Spleen (tissue), 11 donors: ENCODE results near the gene SLC23A2. TPM values are rescaled to one million over a fixed set of nuclear protein-coding genes. Genes with fewer than 3 reads are reported as not detected.

Source experiments
- DNase-seq: peaks from one replicate; pipeline ENCODE4 v3.0.0-alpha.2; 2020
- H3K27ac ChIP-seq, 8 donors: fragments of 200-600 bp; sonication (generic) in 7 of 8; 1 replicate in 4 of 8; 2 replicates in 4 of 8; pipeline versions ENCODE4 v1.5.0 to v1.8.0; 2016 to 2021; ENCODE audit warnings: inconsistent platforms in 4 of 8, mild to moderate bottlenecking in 4 of 8, moderate library complexity in 1 of 8
- H3K27me3 ChIP-seq, 7 donors: fragments of 200-600 bp; sonication (generic) in 6 of 7; replicated peaks in 1 of 7; 1 replicate in 4 of 7; 2 replicates in 3 of 7; pipeline versions ENCODE4 v1.5.0 to v1.8.0; 2016 to 2021; ENCODE audit warnings: inconsistent platforms in 3 of 7, mild to moderate bottlenecking in 1 of 7
- H3K36me3 ChIP-seq, 6 donors: fragments of 200-600 bp; sonication (generic) in 5 of 6; 1 replicate in 4 of 6; 2 replicates in 2 of 6; pipeline versions ENCODE4 v1.5.0 to v1.8.0; 2016 to 2021; ENCODE audit warnings: inconsistent platforms in 2 of 6
- H3K4me1 ChIP-seq, 6 donors: fragments of 200-600 bp; sonication (generic) in 5 of 6; 1 replicate in 3 of 6; 2 replicates in 3 of 6; pipeline versions ENCODE4 v1.5.0 to v1.8.0; 2016 to 2021; ENCODE audit warnings: inconsistent platforms in 3 of 6
- H3K4me3 ChIP-seq, 8 donors: fragments of 200-600 bp; sonication (generic) in 7 of 8; 1 replicate in 4 of 8; 2 replicates in 4 of 8; pipeline versions ENCODE4 v1.5.0 to v1.8.0; 2016 to 2021; ENCODE audit warnings: inconsistent platforms in 4 of 8, mild to moderate bottlenecking in 4 of 8, moderate library complexity in 2 of 8
- H3K9me3 ChIP-seq, 8 donors: fragments of 200-600 bp; sonication (generic) in 7 of 8; 1 replicate in 4 of 8; 2 replicates in 4 of 8; pipeline versions ENCODE4 v1.5.0 to v1.8.0; 2016 to 2021; ENCODE audit warnings: inconsistent platforms in 4 of 8
- CTCF ChIP-seq, 11 experiments: fragments of 200-600 bp in 7 of 11; fragments of 450-650 bp in 4 of 11; sonication (generic) in 4 of 11; IDR thresholded peaks in 8 of 11; conservative IDR thresholded peaks in 3 of 11; 1 replicate in 7 of 11; 2 replicates in 4 of 11; pipeline versions ENCODE4 v1.4.0 to v1.8.0; 2016 to 2021; ENCODE audit warnings: antibody characterized with exemption in 11 of 11, inconsistent platforms in 4 of 11, mild to moderate bottlenecking in 1 of 11
- POLR2A ChIP-seq, 3 donors: fragments of 450-650 bp; IDR thresholded peaks; one replicate each; pipeline ENCODE4 v1.5.1; 2017; ENCODE audit warnings: antibody characterized with exemption in 3 of 3, mild to moderate bottlenecking in 1 of 3
- POLR2AphosphoS5 ChIP-seq, 3 donors: sonication (generic); formaldehyde crosslinking; IDR thresholded peaks; one replicate each; pipeline ENCODE4 v1.5.1; 2017; ENCODE audit warnings: antibody characterized with exemption in 3 of 3
- WGBS, 5 donors: extraction: QIAGEN DNeasy Blood & Tissue Kit in 3 of 5; methylation state at CpG; one replicate each; pipeline versions ENCODE4 v1.1.5 to v1.1.7; 2013 to 2018; 5-methylcytosine and 5-hydroxymethylcytosine counted together
- intact Hi-C: fragments of 100-400 bp; cut with DNase I; formaldehyde crosslinking; loops from one replicate; pipeline ENCODE4 v1.15.0; 2023; ENCODE audit warnings: low total_unique reads
- polyA plus RNA-seq, 3 donors: library from polyadenylated mRNA; stranded (reverse); fragments of 200-250 nt; gene quantifications; one replicate each; pipeline ENCODE4 v1.2.1, GENCODE V29; 2013
- total RNA-seq, 7 donors: library from RNA; depleted of rRNA in 3 of 7; stranded (reverse); fragments of >200 nt in 3 of 7; fragmentation: NEBNext Ultra II Directional in 4 of 7; extraction: Animal tissue kit (Norgen Biotek cat#: 25700) in 4 of 7; gene quantifications; one replicate each; pipeline versions ENCODE4 v1.1.0 to v1.2.1, GENCODE V29; 2016 to 2021
- donor health status: healthy with polysubstance abuse.
- donor health status: DM: no; HTN: no; CAD: no; lungs with moderate emphysema.
- donor health status: DM: no; HTN: no; CAD: no.
- donor health status: Bipolar disorder and iron deficiency.
- donor health status: healthy.
- donor health status: DM: no; HTN: no; CAD: no.
- donor health status: DM: yes; HTN: yes; CAD: no.

Gene SLC23A2
- total and polyA plus RNA-seq, 10 donors: 5.1 to 72.0 (median 45.8) TPM

GRCh38 chr20:5044075-5044620 is 42.8 kb upstream of the SLC23A2 start:
- no peak for TF ChIP-seq POLR2A (IDR thresholded peaks at IDR 0.05)
- no peak for TF ChIP-seq POLR2AphosphoS5 (IDR thresholded peaks at IDR 0.05)
- no peak for TF ChIP-seq CTCF (IDR thresholded peaks at IDR 0.05 in 8 of 11, conservative IDR thresholded peaks at IDR 0.05 in 3 of 11)
- intact Hi-C loops: no loop called here
- 89 to 97% (median 93%) methylated on average over 10 of the region's 10 CpGs for WGBS, 5 donors

GRCh38 chr20:5041433-5041832 is 40.1 kb upstream of the SLC23A2 start:
- TF ChIP-seq POLR2AphosphoS5 (IDR thresholded peaks at IDR 0.05) (no peak), CTCF (IDR thresholded peaks at IDR 0.05 in 8 of 11, conservative IDR thresholded peaks at IDR 0.05 in 3 of 11) (no peak), POLR2A (IDR thresholded peaks at IDR 0.05) (no peak)
- no peaks in the 10 kb centered on the region for H3K27me3 ChIP-seq
- peaks cover 0 to 33% (median 3%) of the 10 kb centered on the region in 6 donors for H3K4me1 ChIP-seq
- no peak for DNase-seq
- 68 to 78% (median 71%) methylated on average over 3 of the region's 3 CpGs for WGBS, 5 donors
- H3K9me3 ChIP-seq: no peaks in the 10 kb centered on the region
- intact Hi-C loops: no loop called here
- no peak overlapping the region for H3K4me3 ChIP-seq
- H3K27ac ChIP-seq: no peak overlapping the region
- no peaks in the 10 kb centered on the region for H3K36me3 ChIP-seq

More at GRCh38 chr20:5044075-5044620, 42.8 kb upstream of the SLC23A2 start:
- no peaks in the 10 kb centered on the region for H3K9me3 ChIP-seq
- H3K4me3 ChIP-seq: no peak overlapping the region
- H3K4me1 ChIP-seq: peaks cover 0 to 47% (median 9%) of the 10 kb centered on the region in 6 donors
- H3K27ac ChIP-seq: no peak overlapping the region
- no peaks in the 10 kb centered on the region for H3K36me3 ChIP-seq
- DNase-seq: no peak
- no peaks in the 10 kb centered on the region for H3K27me3 ChIP-seq

- Histone ChIP-seq H3K4me3 (no peak overlapping the region), H3K4me1 (peaks cover 0 to 26% (median 2%) of the 10 kb centered on the region in 6 donors), H3K27ac (no peak overlapping the region), H3K27me3 (no peaks in the 10 kb centered on the region), H3K9me3 (no peaks in the 10 kb centered on the region), H3K36me3 (no peaks in the 10 kb centered on the region)
- no peak for DNase-seq
- intact Hi-C loops: no loop called here
- TF ChIP-seq POLR2AphosphoS5 (IDR thresholded peaks at IDR 0.05) (no peak), CTCF (IDR thresholded peaks at IDR 0.05 in 8 of 11, conservative IDR thresholded peaks at IDR 0.05 in 3 of 11) (no peak), POLR2A (IDR thresholded peaks at IDR 0.05) (no peak)
- WGBS, 5 donors: 89 to 96% (median 92%) methylated on average over 4 of the region's 4 CpGs
Observed at GRCh38 chr20:5040345-5040744, 39.0 kb upstream of the SLC23A2 start.

GRCh38 chr20:5039889-5040288 is 38.6 kb upstream of the SLC23A2 start:
- Histone ChIP-seq H3K36me3 (no peaks in the 10 kb centered on the region), H3K27me3 (no peaks in the 10 kb centered on the region), H3K4me1 (peaks cover 0 to 26% (median 2%) of the 10 kb centered on the region in 6 donors), H3K4me3 (no peak overlapping the region), H3K27ac (peak overlapping the region in 4 of 8 donors; percentile 20 to 72 (median 28)), H3K9me3 (no peaks in the 10 kb centered on the region)
- TF ChIP-seq CTCF (IDR thresholded peaks at IDR 0.05 in 8 of 11, conservative IDR thresholded peaks at IDR 0.05 in 3 of 11) (no peak), POLR2A (IDR thresholded peaks at IDR 0.05) (no peak), POLR2AphosphoS5 (IDR thresholded peaks at IDR 0.05) (no peak)
- intact Hi-C loops: no loop called here
- no peak for DNase-seq
- 84 to 100% (median 93%) methylated on average over 1 of the region's 1 CpG for WGBS, 5 donors
